ENCODE data around the gene PCP4.

GRCh38 chr21:39818557-39818956 lies 48.7 kb upstream of the PCP4 start:
- TF ChIP-seq ZBTB33 (IDR thresholded peaks at IDR 0.05) (no peak), CTCF (IDR thresholded peaks at IDR 0.05; ENCODE audit: low read depth, low read length, missing input control) (no peak), MAX (IDR thresholded peaks at IDR 0.05) (no peak), NR2F2 (IDR thresholded peaks at IDR 0.05) (no peak), FOXA1 (IDR thresholded peaks at IDR 0.05) (no peak), RXRA (IDR thresholded peaks at IDR 0.05) (no peak), TAF1 (conservative IDR thresholded peaks at IDR 0.05) (no peak)
- TF ChIP-seq, protein P1, sequence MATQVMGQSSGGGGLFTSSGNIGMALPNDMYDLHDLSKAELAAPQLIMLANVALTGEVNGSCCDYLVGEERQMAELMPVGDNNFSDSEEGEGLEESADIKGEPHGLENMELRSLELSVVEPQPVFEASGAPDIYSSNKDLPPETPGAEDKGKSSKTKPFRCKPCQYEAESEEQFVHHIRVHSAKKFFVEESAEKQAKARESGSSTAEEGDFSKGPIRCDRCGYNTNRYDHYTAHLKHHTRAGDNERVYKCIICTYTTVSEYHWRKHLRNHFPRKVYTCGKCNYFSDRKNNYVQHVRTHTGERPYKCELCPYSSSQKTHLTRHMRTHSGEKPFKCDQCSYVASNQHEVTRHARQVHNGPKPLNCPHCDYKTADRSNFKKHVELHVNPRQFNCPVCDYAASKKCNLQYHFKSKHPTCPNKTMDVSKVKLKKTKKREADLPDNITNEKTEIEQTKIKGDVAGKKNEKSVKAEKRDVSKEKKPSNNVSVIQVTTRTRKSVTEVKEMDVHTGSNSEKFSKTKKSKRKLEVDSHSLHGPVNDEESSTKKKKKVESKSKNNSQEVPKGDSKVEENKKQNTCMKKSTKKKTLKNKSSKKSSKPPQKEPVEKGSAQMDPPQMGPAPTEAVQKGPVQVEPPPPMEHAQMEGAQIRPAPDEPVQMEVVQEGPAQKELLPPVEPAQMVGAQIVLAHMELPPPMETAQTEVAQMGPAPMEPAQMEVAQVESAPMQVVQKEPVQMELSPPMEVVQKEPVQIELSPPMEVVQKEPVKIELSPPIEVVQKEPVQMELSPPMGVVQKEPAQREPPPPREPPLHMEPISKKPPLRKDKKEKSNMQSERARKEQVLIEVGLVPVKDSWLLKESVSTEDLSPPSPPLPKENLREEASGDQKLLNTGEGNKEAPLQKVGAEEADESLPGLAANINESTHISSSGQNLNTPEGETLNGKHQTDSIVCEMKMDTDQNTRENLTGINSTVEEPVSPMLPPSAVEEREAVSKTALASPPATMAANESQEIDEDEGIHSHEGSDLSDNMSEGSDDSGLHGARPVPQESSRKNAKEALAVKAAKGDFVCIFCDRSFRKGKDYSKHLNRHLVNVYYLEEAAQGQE (IDR thresholded peaks at IDR 0.05) = no peak
